Skin of body (tissue), 2 donors: Measurements from ENCODE around the gene CERS6. TPM values are rescaled to one million over a fixed set of nuclear protein-coding genes. Genes with fewer than 3 reads are reported as not detected.

Source experiments
- DNase-seq: peaks from one replicate; lab custom pipeline; 2025; lab: John Stamatoyannopoulos, UW
- total RNA-seq: library from RNA; depleted of rRNA; stranded (reverse); fragments of >200 nt; gene quantifications from one replicate; pipeline ENCODE4 v1.2.3, GENCODE V29; 2014

CERS6 gene
- total RNA-seq, 1 donor from 2014 or later, result 34.6 TPM

DNA sequence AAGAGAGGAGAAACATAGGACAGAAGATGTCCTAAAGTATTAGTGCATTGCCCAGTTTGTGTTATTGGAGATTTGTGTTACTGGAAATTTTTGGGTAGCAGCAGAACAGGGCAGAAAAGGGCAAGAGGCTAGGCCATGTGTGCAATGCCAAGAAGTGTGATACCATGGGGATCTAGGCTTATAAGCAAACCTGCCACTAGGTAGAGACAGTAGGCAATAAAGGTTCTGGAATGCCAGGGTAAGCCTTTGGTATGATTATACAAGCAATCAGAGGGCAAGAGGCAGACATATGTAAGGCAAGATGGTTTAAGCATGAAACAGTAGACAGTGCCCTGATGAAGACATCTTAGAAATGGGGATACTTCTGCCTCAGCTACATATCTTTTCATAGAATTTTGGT lies 12.3 kb upstream of the CERS6 start:
- DNase-seq, result no peak

DNA sequence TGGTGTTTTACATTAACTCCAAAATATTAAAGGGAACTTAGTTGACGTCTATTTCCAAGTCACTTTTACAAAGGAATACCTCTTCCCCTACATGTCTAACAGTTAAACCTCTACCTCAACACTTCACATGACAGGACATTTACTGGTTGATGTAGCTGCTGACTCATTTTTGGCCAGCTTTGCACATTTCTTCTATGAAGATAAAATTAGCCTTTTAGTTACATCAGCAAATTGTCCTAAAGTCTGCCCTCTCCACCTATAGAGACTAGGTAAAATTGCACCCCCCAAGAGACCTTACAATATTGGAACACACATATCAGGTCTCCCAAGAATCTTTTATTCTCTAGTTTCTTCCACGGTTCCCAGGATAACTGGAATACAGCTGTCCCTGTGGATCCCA lies 10.1 kb upstream of the CERS6 start:
- DNase-seq, result no peak

DNA sequence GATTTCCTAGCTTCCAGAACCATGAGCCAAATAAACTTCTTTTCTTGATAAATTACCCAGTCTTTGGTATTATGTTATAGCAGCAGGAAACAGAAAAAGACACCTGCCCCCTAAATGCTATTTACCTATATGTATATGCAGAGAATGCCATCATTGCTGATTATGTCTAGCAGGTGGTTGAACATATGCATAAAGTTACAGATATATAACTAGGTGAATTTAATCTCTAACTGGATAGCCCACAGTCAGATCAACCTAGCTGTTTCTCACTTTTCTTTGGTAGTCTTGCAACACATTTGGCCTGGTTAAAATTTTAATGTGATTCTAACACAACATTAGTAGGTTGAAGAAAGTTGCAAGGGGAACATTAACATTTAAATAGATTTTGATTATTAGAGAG lies 7.1 kb upstream of the CERS6 start:
- no peak for DNase-seq

DNA sequence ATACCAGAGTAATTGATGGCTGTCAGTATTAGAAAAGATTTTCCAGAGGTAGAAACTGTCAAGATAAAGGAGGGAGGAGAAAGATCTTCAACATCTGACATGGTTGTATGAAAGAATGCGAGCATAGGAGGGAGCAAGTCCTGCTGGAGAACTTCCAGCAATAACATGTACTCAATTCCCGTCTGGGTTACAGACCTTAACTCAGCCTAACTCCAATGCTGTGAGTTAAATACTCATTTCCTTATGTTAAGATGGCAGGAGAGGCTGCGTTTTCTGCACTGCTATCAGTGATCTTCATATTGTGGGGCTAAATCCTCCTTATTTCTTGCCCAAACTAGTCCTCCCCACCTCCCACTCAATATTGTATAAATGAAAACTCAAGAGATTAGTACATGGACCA lies 6.7 kb upstream of the CERS6 start:
- DNase-seq, result no peak

DNA sequence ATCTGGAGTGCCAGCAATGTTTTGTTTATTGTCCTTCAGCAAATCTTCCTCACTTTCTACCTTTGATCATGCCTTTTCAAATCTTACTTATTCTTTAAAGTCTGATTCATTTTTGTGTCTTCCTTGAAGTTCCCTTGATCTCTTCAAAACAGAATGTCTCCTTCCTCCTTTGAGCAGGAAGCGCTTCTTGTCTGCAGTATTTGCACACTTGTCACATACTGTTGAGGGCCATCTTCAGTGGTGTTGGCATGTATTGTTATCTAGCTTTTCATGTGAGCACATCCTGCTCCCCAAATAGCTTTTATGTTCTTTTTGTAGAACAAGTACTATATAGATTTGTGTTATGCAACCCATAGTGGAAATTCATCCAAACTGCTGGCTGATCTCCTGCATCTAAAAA lies 5.9 kb upstream of the CERS6 start:
- no peak for DNase-seq

DNA sequence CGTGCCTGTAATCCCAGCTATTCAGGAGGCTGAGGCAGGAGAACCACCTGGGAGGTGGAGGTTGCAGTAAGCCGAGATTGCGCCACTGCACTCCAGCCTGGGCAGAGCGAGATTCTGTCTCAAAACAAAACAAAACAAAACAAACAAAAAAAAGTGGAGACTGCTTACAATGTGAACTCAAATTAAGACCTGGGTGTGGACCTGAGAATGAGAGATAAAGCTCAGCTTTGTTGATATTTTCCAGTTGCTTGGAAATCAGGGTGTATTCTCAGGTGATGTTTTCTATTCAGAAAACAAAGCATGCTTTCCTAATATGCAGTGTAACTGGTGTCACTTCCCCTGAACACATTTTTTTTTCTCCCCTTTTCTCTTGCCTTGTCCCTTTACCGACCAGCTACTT lies 5.3 kb upstream of the CERS6 start:
- no peak for DNase-seq

DNA sequence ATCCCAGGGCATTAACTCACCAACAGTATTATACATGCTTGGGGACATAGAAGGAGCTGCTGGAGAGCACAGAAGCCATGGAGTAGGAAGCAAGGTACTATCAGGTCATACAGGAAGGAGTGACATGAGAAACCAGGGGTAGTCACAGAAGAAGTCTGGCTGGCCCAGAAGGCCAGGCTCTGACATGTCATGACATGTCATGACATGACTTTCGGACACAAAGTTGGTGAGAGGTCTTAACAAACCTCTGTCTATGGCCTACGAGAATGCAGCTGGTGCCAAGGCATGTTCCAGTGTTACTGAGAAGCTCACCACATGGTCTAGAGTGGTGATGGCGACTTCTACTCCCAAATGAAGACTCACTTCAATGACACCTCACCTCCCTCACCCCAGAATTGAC lies 3.3 kb upstream of the CERS6 start:
- DNase-seq, result no peak

DNA sequence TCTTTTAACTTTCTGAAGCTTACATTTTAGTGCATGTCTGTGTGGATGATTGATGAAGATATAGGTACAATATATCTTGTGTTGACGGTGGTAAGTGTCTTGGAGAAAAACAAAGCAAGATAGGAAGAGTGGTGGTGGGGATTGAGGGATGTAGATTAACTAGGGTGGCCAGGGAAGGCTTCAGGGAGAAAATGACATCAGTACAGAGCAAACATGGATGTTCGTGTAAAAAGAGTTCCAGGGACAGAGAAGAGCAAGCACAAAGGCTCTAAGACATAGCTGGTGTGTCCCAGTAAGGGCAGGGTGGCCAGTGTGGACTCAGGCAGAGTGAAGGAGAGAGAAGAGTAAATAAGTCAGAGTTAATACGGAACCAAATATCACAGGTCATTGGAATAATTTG lies 2.7 kb upstream of the CERS6 start:
- DNase-seq, result no peak

DNA sequence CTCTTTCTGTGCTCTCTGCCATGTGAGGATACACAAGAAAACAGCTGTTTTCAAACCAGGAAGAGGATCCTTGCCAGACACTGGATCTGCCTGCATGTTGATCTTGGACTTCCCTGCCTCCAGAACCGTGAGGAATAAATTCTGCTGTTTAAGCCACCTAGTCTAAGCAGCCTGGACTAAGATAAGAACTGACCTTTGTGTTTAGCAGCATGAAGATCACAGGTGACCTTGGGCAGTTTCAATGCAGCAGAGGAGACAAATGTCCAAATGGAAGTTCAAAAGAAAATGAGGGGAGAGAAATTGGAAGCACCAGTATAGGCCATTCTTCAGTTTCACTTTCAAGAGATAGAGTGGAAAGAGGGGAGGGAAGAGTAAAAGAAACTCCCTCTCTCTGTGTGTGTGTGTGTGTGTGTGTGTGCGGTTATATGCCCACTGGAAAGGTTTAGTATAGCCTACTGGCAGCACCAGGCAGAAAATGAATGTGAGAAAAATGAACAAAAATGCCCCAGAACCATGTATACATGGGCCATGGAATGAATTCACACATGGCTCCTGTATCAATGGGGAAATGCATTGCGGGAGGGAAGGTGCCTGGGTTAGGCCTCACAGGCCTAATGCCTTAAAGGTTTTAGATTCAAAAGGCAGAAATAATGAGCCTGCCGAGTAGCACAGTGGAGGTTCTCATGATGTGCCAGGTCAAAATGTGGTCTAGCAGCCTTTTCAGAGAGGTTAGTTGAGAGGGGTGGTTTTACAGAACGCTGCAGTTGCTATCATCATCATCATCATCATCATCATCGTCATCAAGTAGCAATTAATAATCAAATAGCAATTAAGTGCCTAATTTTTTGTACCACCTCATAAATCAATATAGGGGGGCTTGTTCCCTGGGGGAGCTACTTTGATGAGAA lies 1.1 kb upstream of the CERS6 start:
- no peak for DNase-seq

DNA sequence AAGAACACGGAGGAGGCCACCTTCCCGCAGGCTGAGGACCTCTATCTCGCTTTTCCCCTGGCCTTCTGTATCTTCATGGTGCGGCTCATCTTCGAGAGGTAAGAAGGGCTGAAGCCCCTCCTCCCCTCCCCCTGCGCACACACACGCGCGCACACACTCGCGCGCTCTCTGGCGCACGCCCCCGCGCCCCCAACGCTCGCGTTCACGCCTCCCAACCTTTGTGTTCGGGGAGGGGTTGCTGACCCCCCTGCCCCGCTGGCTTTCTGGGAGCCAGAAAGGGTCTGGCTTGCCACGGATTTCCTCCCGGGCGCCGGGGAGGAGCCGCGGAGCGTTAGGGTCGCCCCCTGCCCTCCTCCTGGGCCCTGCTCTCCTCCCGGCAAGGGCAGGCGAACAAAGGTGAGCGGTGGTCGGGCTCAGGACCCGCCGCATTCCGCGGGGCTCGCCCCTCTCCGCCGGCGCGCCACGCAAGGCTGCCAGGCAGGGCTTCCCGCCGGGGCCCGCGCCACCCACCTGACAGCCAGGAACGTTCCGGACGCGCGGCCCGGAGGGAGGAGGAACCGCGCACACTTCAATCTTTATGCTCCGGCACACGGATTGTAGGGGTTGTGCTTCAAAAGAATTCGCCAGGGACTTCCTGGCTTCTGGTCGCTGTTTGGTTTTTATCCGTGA lies 583 bp downstream of the CERS6 start:
- DNase-seq, result no peak

DNA sequence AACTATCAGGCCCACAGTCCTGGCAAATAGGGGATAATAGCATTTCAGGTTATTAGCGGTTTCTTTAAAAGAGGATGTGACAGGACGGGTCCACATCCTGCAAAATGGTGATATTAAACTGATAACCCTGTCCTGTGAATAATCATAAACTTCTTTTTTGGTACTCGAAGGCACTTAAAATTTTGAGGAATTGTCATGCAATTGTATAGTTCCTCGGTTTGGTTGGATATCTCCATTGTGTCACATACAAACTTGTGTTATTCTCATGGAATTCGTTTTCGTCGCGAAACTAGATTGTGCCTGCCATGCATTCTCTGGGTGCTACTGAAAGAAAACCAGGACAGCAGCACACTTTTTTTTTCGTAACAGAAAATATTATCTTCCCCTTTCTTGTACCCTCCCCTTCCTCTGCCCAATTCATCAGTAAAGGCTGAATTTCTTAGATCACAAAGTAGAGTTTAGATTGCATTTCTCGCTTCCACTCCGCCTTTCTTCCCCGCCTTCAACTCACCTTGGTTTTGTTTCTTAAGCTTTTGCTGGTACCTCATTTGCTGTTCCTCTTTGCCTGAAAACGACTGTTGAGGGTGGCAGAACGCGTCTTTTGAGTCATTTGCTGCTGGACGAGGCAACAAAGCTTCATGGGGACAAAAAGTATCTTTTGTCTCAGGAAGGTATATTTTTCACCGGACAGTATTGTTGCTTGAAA lies 1.3 kb downstream of the CERS6 start:
- DNase-seq, result peak; percentile 6

DNA sequence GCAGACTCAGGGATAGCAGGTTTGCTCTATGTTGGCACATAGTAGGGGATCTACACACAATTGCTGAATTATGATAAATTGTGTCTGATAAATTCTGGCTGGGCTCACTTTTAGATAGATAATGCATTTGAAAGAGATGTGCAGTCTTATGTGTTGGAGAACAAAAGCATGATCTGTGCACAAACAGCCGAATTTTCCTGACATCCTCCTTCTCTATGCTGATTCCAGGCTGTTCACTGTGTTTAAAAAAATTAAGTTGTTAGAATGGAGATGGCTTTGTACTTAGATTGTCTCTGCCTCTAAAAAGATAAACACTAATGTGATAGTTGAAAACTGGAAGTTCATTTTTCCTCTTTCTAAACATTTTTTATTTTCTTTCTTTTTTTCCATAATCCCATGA lies 2.1 kb downstream of the CERS6 start:
- no peak for DNase-seq

DNA sequence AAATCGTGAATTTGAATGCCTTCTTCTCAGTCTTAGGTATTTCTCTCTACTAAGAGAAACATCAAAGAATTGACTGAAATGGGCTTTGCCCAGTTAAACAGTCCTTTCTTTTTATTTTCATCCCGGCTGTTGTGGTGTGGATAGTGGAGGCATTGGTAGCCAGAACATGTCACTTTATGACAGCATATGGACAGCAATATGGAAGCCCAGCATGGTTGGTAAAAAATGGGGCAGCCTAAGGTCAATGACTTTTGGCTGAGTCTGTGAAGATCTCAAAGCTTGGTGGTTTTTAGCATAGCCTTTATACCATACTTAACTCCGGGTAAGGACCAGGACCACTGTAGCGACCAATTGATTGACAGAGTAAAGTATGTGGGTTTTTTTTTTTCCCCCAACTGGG lies 3.2 kb downstream of the CERS6 start:
- DNase-seq, result no peak

DNA sequence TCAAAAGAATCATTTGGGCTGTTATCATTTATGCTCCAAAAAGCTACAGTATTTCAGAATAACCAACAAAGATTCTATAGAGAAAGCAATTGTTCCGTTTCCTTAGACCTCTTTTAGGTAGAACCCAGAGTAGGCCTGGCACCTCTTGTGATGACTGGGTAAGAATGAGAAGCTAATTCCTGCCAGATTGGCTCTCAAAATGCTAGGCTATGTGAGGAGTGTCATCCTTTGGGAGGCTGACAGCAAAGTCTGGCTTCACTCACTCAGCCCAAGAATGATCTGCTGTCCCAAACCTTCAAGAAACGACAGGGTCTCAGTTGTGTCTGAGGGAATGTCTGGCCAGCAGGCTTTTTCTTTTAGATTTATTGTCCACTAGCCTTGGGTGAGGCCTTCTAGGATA lies 4.5 kb downstream of the CERS6 start:
- no peak for DNase-seq

DNA sequence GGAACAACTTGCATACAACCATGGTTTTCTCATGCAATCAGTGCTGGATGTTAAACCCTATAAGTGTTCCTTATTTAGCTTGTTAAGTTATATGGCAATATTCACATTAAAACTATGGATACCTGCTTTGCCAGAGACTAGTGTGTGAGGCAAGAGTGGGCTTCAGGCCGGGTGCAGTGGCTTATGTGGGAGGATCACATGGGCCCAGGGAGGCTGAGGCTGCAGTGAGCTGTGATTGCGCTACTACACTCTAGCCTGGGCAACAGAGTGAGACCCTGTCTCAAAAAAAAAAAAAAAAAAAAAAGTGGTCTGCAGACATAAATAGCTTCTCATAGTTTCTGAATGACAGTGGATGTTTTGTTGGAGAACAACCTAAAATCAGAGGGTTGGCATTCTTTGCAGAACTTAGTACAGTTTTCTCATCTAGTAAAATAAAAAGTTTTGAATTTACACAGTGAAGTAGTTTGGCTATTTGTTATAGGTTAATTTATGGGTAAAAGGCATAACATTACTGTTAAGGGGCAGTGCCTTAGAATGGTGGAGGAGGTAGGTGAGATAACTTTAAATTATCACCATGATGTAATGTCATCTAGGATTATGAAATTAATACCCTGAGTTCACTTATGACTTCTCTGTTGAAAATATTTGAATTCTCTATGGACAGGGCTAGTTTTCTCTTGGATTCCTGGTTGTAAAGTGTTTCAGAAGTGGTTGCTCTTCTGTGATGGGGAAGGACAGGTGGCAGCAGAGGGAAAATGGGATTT lies 5.3 kb downstream of the CERS6 start:
- DNase-seq, result no peak

DNA sequence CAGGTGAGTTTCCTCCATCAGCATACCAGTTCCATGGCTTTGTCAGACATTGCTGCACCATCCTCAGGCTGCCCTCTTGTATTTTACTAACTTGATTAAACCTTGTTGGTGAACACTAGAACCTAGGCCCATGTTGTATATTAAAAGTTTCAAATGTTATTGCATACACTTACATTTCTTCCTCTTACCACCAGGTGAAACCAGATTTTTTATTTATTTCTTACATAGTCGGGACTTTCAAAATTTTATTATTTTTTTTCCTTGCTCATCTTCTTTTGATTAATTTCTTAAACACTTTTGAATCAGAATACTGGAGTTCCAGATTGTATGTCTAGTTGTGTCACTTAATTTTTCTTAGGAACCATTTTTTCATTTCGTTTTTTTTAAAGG lies 5.9 kb downstream of the CERS6 start:
- no peak for DNase-seq

DNA sequence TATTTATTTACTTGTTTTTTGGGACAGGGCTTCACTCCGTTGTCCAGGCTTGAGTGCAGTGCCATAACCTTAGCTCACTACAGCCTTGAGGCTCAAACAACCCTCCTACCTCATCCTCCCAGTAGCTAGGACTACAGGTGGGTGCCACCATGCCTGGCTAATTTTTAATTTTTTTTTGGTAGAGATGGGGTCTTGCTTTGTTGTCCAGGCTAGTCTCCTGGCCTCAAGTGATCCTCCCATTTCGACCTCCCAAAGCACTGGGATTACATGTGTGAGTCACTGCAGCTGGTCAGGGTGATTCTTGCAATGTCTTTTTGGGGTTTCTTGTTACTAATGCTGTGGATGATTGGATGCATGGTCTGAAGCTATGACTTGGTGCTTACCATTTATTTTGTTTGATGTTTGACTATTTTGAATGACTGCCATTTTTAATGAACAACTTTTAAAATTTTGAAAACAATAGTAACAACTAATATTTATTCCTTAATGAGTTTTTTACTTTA lies 6.5 kb downstream of the CERS6 start:
- no peak for DNase-seq

DNA sequence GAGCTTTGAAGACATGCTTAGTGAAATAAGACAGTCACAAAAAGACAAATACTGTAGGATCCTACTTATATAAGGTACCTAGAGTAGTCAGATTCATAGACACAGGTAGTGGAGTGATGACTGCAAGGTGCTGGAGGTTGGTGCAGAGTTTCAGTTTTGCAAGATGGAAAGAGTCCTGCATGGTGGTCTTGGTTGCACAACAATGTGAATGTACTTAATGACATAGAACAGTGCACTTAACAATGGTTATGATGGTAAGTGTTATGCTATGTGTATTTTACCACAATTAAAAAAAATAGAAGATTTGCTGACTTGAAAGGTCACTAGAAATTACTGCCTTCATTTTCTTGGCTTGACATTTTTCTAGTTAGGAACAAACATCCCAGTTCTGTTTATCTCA lies 9.5 kb downstream of the CERS6 start:
- no peak for DNase-seq

DNA sequence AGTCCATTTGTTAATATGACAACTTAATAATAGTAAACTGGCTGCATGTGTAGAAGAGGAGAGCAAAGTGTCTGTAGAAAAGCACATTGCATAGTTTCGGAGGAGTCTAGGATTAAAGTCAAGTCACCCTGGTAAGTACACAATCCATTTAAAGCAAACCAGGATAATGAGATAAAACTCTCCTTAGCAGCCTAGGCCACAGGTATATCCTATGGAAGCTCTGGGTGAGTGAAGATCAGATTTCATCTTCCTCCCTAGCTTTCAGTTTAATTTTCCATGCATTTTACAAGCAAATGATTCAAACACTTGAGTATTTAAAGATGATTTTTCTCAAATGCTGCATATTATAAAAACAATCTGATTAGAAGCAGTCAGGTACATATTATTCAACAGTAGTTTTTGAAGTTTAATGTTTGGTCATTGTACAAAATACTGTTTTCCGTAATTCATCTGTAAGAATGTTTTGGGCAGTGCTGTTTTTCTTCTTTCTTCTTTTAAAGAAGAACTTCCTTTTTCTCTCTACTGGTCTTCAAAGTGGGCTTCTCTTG lies 10.2 kb downstream of the CERS6 start:
- no peak for DNase-seq

DNA sequence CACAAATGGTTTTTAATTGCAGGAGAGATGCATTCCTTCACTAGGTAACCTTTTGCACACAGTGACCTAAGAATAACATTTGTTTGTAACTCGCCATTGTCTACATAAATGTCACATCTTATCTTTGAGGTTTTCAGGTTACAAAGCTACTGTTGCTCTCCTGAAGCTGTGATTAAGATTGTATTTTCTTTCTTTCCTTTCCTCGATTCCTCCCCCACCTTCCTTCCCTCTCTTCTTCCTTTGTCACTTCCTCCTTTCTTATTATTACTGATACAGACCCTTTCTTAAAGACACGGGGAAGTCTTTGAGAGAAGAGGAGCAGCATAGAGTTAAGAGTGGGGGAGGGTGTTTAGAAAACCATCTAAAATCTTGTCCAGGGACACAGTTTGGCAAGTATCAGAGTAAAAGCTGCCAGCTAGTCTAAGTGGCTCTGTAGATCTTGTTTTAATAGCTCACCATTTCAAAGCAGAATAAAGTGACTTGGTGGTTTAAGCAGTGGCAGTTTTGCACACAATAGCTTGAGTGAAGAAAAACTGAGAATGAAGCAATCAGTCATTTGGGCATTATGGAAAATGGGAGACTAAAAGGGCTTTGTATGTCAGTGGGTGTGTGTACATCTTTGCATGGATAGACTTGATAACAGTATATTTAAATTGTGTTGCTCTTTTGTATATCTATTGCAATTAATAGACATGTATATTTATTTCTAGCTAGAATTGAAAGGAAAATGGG lies 10.9 kb downstream of the CERS6 start:
- DNase-seq, result no peak

DNA sequence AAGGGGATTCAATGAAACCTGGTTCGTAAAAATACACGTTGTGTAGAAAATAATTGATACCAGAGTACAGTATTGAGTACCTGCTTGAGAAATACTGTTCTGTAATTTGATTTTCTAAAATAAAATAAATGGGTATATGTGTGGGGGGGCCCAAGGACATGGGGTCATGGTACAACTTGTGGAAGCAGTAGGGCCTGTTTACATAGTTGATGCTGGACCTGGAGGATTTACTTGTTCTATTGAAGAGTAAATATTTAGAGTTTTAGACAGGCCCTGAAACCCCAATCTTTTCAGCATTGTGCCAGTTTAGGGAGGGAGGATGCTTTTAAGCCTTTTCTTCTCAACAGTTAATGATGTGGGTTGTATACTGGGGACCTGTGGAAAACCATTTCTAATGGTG lies 11.7 kb downstream of the CERS6 start:
- no peak for DNase-seq
